NK-92 (cell line): ENCODE data around the gene PACSIN1.

Experiments
- DNase-seq: peaks from one replicate; lab custom pipeline; 2025; ENCODE audit not compliant: unreplicated experiment; lab: John Stamatoyannopoulos, UW

The PACSIN1 gene

DNA sequence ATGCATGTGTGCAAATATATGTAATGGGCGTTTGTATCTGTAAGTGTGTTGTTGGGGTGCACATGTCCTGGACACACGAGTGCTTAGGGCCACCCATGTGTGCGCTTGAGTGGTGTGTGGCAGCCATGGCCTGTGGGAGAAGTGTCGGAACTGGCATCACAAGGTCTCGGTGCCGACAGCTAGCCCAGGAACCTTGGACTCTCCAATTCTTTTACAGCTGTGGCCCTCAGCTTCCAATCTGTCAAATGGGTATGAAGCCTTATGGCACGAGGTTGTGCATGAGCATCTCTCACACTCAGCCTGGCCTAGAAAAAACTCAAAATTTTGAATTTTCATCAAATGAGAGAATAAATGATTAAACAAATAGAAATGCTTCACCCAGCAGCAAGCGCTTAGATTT, 48.2 kb downstream of the PACSIN1 start:
- no peak for DNase-seq

DNA sequence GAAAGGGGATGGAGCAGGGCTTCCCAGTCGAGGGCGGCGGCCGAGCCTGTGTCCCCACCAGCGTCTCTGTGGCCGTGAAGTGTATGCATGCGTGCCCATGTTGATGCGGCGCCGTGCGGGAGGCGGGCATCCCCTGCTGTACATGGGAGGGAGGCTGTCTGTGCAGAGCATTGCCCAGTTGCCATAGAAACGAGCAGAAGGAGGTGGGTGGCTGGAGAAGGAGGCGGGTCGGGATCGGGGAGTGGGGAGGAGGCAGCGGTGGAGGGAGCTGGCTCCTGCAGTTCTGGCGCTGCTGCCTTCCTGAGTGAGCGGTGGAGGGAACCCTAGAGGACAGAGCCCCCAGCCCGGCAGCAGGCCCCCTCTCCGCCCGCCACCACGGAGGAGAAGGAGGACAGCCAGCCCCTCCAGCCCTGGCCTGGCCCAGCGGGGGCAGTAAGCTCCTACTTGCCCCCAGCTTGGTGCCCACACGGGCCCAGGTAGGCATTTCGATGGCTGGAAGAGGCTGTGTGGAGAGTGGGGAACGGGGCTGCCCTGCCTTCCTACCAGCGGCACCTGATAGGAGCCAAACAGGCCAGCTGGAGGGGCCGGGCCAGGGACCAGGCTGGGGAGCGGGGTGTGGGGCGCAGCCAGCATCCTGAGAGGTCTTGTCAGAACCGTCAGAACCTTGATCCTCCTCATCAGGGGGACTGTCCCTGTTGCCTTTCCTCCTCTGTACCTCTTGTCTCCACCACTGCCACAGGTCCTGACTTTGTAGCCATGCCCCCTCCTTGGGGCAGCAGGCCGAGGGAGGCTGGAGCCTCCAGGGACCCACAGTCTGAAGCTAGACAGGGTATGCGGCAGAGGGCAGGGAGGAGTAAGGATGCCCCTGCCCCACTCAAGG, 49.0 kb downstream of the PACSIN1 start:
- DNase-seq = no peak

DNA sequence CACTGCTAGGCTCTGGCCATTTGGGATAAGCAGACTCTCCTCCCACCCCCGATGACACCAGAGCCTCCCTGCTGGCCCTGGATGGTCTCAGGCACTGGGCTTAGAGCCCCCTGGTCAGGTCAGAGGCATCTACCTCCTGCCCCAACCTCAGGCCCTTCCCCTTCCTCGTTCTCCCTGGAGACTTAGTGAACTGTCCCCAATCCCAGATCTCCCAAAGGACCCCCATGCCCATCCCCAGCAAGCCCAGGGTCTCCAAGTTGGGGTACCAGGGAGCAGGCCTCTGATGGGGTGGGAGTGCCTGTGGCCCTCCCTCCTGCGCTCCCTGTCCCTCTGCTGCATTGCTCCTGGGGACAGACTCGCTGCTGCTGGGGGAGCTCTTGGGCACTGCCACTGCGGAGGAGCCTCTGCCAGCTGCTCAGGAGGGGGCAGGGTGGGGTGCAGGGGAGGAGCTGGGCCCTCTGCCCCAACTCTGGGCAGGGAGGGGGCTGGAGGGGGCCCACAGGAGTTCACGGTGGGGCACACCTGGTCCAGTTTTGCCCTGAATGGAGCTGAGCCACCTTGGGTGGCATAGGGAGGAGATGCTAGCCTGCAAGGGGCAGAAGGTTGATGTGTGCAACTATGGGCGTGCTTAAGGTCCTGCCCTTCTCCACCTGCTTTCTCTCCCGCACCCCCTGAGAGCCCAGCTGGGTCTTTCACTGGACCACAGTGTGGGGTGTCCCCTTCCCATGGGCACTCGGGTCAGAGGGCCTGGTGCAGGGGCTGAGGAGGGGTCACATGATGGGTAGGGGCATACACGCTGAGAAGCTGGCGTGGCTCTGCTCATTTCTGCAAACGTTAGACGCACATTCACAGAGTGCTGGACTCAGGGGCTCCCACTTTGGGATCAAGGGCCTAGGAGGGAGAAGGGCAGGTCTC, 49.9 kb downstream of the PACSIN1 start:
- no peak for DNase-seq

DNA sequence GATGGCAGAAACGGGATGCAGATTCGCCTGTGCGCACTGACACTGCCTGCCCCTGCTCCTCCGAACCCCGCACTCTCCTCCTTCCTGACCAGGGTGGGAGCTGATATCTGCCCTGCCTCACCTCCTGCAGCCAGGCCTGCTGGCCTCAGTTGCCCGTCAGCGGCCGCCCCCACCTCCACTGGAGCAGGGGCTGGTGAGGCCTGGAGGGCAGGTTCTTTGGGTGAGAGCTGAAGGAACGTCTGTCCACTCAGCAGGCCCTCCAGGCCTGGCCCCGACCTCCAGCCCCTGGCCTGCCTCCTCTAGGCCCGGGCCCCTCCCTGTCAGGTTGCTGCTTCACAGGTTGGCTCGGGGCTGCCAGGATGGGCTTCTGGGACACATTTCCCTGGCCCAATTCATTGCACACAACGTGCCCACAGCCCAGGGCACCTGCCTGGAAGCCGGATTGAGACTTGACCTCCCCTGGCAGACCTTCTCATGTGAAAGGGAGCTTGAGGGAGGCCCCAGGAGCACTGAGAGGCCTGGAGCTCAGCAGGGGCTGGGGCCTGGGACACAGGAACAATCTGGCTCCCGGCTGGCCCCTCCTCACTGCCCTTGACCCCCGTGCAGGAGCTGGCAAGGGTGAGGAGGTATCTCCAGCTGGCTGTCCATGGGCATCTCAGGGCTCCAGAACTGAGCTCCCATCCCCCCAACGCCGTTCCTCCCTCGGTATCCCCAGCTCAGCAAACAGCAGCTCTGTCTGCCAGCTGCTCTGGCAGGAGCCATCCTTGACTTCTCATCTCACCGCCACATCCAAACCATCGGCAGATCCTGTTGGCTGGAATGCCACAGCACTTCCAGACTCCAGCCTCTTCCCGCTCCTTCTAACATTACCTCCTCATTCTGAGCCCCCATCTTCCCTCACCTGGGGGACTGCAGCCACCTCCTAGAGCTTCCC, 50.8 kb downstream of the PACSIN1 start:
- DNase-seq = no peak

DNA sequence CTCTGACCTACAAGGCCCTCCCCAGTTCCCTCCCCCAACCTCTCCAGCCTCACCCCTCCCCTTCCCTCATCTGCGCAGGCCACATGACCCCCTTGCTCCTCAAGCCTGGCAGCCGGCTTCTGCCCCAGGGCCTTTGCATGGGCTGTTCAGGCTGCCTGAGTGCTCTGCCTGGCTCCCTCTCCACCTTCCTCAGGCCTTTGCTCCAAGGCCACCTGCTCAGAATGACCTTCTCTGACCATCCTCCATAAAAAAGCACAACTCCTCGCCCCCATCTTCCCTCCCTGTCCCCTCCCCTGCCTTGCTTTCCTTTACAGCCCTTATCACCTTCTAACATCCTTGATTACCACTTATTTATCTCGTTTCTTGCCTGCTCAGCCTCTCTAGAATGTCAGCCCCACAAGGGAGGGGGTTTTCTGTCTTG, 51.6 kb downstream of the PACSIN1 start:
- no peak for DNase-seq

DNA sequence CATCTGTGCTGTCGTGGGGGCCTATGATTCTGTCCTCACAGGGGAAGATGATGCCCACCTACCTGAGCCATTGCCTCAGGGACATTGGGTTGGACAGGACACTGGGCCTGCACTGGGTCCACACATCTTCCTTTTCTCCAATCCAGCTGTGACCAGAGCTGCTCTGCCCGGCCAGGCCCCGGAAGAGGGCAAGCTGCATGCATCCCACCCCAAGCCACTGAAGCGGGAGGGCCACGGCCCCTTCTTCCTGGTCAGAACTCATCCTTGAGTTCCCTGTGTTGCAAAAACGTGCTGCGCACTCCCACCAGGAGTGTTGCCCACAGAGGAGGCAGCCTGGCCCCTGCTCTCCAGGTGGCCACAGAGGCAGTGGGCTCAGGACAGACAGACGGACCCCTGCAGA, 52.1 kb downstream of the PACSIN1 start:
- no peak for DNase-seq

DNA sequence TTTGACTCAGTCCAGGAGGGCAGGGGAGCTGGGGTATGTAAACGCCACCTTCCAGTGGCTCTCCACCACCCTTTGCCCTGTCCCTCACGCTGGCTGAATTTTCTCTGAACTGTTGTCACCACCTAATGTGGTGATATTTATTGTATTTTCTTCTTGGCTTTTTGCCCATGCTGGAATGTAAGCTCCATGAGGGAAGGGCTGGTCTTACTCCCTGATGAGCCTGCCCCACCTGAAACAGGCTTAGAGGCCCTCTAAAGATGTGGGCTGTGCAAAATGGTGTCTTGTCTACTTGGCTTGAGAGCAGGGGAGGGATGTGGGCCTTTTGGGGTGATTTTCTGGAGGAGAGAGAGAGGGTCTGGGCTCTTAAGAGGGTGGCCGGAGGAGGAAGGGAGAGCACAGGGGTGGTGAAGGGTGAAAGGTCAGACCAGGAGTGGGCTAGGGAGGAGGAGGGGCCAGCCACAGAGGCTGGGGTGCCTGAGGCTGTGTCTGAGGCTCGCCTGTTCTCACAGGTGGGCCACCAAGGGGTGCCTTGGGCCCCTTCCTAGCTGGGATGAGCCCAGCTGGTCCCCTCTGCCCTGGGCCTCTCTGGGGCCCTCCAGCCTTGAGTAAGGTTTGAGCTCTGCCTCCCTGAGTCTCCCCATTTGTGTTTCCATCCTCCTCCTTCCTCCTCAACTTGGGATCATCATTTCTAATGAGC, 52.9 kb downstream of the PACSIN1 start:
- DNase-seq = no peak

DNA sequence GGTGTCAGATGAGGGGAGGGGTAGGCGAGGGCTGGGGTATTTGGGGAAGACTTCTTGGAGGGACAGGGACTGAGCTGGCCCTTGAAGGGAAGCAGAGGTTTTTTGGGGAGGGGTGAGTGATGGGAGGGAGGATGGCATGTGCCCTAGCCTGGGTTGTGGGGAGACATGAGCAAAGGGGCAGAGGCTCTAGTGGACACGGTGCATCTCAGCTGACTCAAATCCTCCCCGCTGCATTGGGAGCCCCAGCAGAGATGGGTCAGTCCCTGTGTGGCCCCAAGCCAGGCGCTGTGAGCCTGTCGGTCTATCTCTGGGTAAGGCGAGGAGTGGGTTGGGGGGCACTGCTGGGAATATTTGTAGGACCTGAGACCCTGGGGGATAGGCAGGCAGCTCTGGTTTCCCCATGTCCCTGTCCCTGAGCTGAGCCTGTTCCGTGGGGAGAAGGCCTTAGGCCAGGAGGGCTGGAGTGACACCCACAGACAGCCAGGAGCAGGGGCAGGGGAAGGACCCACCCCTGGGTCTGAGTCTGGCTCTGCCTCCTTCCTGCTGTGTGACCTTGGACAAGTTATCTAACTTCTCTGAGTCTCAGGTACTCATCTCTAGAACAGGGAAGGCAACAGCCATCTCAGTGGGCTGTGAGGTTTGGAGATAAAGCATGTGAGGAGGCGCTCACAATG, 54.2 kb downstream of the PACSIN1 start:
- no peak for DNase-seq

DNA sequence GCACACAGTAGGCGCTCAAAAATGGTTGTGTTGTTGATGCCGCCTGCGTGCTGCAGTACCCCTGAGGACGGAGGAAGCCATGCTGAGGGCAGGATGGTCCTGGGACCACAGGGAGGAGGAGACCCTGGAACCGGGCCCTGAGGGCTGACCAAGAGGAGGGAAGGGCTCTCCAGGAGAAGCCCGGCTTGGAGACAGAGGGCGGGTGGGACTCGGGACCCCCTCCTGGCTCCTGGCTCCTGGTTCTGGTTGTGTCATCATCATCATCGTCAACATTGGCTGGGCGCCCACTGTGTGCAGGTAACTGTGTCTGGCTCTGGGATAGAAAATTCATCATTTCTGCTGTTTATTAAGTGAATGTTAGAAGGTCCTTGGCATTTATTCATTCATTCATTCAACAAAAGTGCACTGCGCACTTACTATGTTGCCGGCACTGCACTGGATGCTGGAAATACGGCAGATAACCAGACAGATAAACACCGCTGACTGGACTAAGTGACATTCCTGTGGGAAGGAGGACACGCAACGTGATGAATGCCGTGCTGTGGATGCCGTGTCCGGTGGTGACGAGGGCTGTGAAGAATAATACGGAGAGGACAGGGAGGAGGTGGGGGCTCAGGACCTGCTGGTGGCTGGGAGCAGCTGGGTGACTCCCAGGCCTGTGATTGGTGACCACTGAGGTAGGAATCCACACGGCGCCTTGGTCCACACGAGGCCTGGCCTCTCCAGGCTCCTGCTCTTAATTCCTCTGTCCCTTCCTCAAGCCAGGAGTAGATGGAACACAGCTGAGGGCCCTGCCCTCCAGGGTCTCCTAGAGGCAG, 55.0 kb downstream of the PACSIN1 start:
- DNase-seq = no peak

DNA sequence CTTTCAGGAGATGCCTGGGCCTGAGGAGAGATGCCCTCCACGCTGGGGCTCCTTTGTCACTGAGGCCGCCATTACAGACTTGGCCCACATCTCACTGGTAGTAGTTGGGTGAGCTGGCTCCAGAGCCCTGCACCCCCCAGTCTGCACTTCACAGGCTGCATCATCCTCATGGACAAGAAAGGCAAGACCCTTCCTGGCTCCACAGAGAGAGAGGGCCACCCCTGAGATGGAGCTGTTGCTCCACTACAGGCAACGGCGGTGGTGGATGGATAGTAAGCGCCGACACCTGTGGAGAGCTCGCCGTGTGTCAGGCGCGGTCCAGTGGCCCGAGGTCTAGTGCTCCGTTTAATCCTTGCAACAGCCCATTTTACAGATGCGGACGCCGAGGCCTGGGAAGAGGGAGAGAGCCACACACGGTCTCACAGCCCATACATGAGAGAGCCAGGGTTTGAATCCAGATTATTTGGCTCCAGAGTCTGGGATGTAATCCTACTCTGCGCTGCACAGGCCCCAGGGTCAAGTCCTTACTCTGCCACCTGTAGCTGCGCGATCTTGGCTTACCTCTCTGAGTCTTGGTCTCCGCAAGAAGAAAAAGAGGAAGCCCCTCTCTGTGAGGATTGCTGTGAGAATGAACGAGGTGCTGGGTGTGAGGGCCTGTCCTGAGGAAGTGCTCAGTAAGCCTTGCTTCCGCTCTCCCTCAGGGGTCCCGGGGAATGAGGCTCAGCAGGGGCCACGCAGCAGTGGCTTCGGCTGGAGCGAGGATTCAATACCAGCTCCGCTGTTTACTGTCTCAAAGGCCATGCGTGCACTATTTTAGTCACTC, 55.8 kb downstream of the PACSIN1 start:
- no peak for DNase-seq

DNA sequence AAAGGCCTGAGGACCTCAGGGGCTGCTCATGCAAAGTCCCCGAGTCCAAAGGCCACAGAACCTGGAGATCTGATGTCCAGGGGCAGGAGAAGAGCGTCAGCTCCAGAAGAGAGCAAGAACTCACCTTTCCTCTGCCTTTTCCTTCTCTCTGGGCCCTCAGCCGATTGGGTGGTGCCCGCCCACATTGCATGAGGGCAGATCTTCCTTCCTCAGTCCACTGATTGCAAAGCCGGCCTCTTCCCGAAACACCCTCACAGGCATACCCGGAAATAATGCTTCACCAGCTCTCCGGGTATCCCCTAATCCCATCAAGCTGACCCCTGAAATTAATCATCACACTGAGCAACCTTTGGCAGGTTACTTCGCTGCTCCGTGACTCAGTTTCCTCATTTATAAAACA, 56.9 kb downstream of the PACSIN1 start:
- DNase-seq = no peak

DNA sequence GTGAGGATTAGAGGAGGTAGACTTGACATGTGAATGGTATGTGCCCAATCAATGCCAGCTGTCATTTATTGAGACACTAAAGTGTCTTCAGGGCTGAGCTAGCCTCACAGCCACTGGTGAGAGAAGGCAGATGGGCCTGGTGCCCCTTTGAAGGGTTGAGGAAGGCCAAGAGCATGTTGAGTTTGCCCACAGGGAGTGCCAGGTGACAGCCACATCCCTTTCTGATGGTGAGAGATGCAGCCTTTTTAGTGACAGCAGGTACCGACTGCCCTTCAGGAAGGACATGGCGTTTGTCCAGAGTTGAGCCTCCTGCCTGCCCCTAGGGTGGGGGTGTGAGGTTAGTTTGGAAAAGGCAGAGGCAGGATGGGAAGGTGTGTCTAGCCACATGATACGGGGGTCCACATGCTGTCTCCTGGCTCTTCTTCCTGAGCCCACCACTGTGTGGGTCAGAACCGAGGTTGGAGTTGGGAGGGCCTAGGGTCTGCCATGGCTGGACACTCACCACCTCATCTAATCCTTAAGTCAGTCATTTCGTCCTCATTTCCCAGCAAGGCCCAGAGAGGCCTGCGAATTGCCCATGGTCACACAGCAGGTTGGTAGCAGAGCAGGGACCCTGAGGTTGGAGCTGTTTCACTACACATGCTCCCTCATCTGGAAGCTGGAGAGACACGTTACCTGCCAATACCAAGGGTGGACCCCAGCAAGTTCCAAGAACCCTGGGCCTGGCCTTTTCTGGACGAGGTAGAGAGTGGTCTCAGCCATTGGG, 57.7 kb downstream of the PACSIN1 start:
- DNase-seq = no peak

DNA sequence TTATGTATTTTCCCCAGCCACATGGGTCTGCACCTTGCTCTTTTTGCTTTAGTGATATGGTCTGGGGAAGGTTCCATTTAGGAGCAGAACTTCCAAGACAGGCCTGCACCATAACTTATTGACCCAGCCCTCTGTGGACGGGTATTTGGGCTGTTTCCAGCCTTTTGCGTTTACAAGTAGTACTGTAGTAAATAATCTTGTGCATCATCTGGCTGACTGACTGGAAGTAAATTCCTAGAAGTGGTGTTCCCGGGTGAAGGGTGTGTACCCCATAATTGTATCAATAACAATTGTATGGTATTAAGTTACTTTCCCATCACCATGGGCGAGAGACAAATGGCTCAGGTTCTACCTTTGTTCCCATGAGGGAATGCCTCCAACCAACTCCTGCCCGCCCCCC, 58.6 kb downstream of the PACSIN1 start:
- DNase-seq = no peak

DNA sequence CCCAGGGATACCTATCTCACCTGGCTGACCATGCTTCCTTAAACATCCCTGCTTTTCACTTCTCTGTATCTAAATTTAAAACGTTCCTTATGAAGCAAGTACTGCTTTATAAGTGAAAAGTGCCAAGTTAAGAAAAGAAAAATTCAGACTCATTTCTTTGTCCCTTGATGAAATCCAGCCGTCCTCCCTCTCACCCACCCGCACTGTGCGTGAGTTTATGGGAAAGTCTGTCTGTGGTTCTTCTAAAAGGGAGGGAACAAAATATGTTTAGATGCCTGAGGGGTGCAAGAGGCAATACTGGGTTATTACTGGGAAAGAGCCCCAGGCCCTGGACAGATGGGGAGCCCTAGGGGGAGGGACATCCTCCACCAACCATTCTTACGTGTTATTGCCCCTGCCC, 59.1 kb downstream of the PACSIN1 start:
- DNase-seq = no peak

DNA sequence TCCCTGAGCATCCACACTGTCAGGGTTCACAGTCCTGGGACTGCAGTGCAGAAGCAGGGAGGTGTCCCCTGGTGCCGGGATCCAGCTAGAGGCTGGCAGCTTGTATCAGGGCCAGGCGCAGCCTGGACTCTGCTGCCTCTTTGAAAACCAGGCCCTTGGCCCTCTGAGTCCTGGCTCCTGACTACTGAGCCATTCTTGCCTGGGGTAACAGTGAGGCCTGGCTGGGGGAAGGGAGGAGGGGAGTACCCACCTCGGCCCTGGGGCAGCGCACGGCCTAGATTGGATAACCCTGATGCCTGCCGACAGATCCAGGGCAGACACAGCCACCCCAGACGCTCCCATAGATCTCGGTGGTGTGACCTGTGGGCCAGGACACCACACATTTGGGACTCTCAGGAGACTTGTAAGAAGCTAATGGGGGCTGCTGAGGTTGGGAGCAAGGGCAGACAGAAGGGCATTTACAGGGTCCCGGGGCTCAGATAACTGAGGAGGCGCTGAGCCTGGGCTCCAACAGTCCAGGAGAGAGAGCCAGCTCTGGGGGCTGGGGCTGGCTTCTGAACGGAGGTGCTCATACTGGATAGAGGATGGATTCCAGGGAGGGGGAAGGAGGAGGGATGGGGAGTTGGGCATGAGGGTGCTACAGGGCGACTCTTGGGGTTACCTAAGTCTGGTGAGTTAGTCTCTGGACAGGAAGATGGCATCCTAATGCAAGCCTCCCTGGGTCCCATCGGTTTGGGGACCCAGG, 59.7 kb downstream of the PACSIN1 start:
- no peak for DNase-seq

DNA sequence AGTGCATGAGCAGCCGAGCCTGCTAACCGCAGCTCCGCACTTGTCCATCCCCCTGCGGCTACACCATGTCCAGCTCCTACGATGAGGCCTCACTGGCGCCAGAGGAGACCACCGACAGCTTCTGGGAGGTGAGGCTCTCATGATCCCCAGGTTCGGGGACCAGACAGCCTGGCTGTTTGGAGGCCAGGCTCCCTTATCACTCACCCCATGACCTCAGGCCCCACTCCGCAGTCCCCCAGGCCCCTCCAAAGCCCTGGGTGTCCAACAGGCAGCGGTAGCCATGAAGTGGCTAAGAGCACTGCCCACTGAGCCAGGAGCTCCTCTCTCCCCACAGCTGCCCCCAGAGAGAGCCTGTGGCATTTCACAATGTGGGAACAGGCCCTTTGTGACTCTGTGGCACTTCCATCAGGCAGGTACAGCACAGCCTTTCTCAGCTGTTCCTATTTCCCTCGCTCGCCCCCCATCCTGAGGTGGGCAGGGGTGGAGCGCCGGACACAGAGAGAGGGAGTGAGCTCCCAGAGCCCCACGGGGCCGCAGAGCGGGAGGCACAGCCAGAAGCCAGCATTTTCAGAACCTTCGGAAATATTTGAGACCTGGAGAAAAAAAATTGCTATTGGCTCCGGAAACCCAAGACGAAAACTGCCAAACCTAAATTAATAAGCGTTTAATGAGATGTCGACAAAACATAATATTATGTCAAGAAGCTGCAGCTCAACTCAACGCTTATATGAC, 60.5 kb downstream of the PACSIN1 start:
- no peak for DNase-seq
